HL-60 (cell line): ENCODE data around the gene MAP4K4.

Experiments
- DNase-seq, 2 experiments: peaks; one replicate each; pipeline ENCODE4 v3.0.0-alpha.2; 2010 to 2020; ENCODE audit warnings: low read depth in 1 of 2, low spot score in 1 of 2
- H3K27ac ChIP-seq: fragments of 250-450 bp; sonication (Bioruptor Pico); replicated peaks from 2 replicates; pipeline ENCODE4 v1.5.1; 2020; ENCODE audit warnings: mild to moderate bottlenecking, moderate library complexity
- H3K27me3 ChIP-seq: fragments of 250-450 bp; sonication (Bioruptor Pico); 2 replicates; pipeline ENCODE4 v1.5.1; 2021; ENCODE audit warnings: mild to moderate bottlenecking, moderate library complexity; ENCODE audit not compliant: insufficient read depth, poor library complexity, severe bottlenecking
- H3K4me3 ChIP-seq: replicated peaks from 2 replicates; pipeline ENCODE4 v1.5.1; 2011; ENCODE audit warnings: mild to moderate bottlenecking, control low read depth, low read length; ENCODE audit not compliant: insufficient read depth
- CTCF ChIP-seq: IDR thresholded peaks from one replicate; pipeline ENCODE4 v1.5.1; 2011; ENCODE audit warnings: low read length, control low read depth, inconsistent platforms; ENCODE audit not compliant: insufficient read depth
- GABPA ChIP-seq: IDR thresholded peaks from 2 replicates; pipeline ENCODE4 v1.6.1; 2012; ENCODE audit warnings: low read depth
- POLR2AphosphoS5 ChIP-seq: IDR thresholded peaks from 2 replicates; pipeline ENCODE4 v1.6.1; 2012; ENCODE audit warnings: low read depth
- REST ChIP-seq: IDR thresholded peaks from 2 replicates; pipeline ENCODE4 v1.6.1; 2012; ENCODE audit warnings: low read depth; ENCODE audit not compliant: insufficient replicate concordance
- SPI1 ChIP-seq: IDR thresholded peaks from 2 replicates; pipeline ENCODE4 v1.6.1; 2012; ENCODE audit warnings: low read depth, mild to moderate bottlenecking, borderline replicate concordance

Gene MAP4K4

GRCh38 chr2:101854877-101855276, 157.4 kb downstream of the MAP4K4 start:
- no peak overlapping the region for H3K4me3 ChIP-seq
- DNase-seq, result no peak
- TF ChIP-seq SPI1 (no peak), POLR2AphosphoS5 (no peak), CTCF (no peak), REST (no peak), GABPA (no peak)
- H3K27me3 ChIP-seq, result no peaks in the 10 kb centered on the region
- no peak overlapping the region for H3K27ac ChIP-seq

- no peak for DNase-seq
- TF ChIP-seq GABPA (no peak), SPI1 (no peak), CTCF (no peak), REST (no peak)
These were observed 158.3 kb downstream of the MAP4K4 start for GRCh38 chr2:101855776-101856175.

GRCh38 chr2:101858246-101858645, 160.7 kb downstream of the MAP4K4 start:
- Histone ChIP-seq H3K27ac (no peak overlapping the region), H3K27me3 (no peaks in the 10 kb centered on the region), H3K4me3 (no peak overlapping the region)
- no peak for DNase-seq
- TF ChIP-seq GABPA, result no peak
- no peak for TF ChIP-seq REST
- TF ChIP-seq SPI1, result no peak
- TF ChIP-seq CTCF, result no peak
- TF ChIP-seq POLR2AphosphoS5, result no peak

More at GRCh38 chr2:101855776-101856175, 158.3 kb downstream of the MAP4K4 start:
- H3K4me3 ChIP-seq, result no peak overlapping the region
- H3K27me3 ChIP-seq, result no peaks in the 10 kb centered on the region
- H3K27ac ChIP-seq, result no peak overlapping the region
